Effector memory CD8-positive, alpha-beta T cell (primary cell): Measurements from ENCODE around the gene SLC22A9.
"Not testable (repeated sequence)": the region's sequence is repeated elsewhere in the genome, so short reads cannot be mapped to it uniquely, and the experiment has no call there.

Experiments used
- ATAC-seq: fragments of 150-1000 bp; cut with Tn5 transposase; replicated peaks from 2 replicates; pipeline ENCODE4 v1.10.0; 2021; ENCODE audit warnings: mild to moderate bottlenecking, moderate library complexity
- DNase-seq, 3 experiments: peaks; one replicate each; pipeline ENCODE4 v3.0.0; 2021
- H3K27ac Mint-ChIP-seq, 2 donors: one replicate each; pipeline ENCODE4 v1.8.0; 2022; ENCODE audit warnings: mild to moderate bottlenecking in 2 of 2, mixed read lengths in 2 of 2, moderate library complexity in 2 of 2
- H3K27me3 Mint-ChIP-seq, 2 donors: one replicate each; pipeline ENCODE4 v1.8.0; 2022; ENCODE audit warnings: mixed read lengths in 2 of 2
- H3K36me3 Mint-ChIP-seq: one replicate; pipeline ENCODE4 v1.8.0; 2022; ENCODE audit warnings: mild to moderate bottlenecking, moderate library complexity, mixed read lengths; ENCODE audit not compliant: insufficient read depth
- H3K4me1 Mint-ChIP-seq, 2 donors: one replicate each; pipeline ENCODE4 v1.8.0; 2022; ENCODE audit warnings: low read depth in 2 of 2, mixed read lengths in 2 of 2
- H3K4me3 Mint-ChIP-seq, 2 donors: one replicate each; pipeline ENCODE4 v1.8.0; 2022; ENCODE audit warnings: mild to moderate bottlenecking in 2 of 2, mixed read lengths in 2 of 2, moderate library complexity in 2 of 2
- H3K9me3 Mint-ChIP-seq, 2 donors: one replicate each; pipeline ENCODE4 v1.8.0; 2022; ENCODE audit warnings: mixed read lengths in 2 of 2
- total RNA-seq, 9 experiments: gene quantifications; one replicate each; lab custom pipeline; 2026; lab: John Stamatoyannopoulos, UW

The SLC22A9 gene
- total RNA-seq, result 0 reads per million in 9 experiments

GRCh38 chr11:63369165-63369970, at the start of gene SLC22A9:
Gene SLC22A9, plus strand, starts transcription at chr11:63369785. Its CDS starts 272 bp downstream, at chr11:63370057.
- no peak for ATAC-seq
- Mint-ChIP-seq H3K4me3 (no peak within 1 kb of the TSS), H3K27ac (no peak within 1 kb of the TSS), H3K9me3 (no peaks in the 10 kb centered on the region), H3K27me3 (peaks cover 65 to 77% of the 10 kb centered on the region in 2 donors), H3K4me1 (no peaks in the 10 kb centered on the region), H3K36me3 (no peaks in the 10 kb centered on the region)
- DNase-seq, result no peak

GRCh38 chr11:63321723-63322122, 47.9 kb upstream of the SLC22A9 start:
- Mint-ChIP-seq H3K27me3 (peaks cover 26 to 40% of the 10 kb centered on the region in 2 donors), H3K36me3 (no peaks in the 10 kb centered on the region), H3K9me3 (peaks cover 5 to 7% of the 10 kb centered on the region in 2 donors), H3K4me1 (no peaks in the 10 kb centered on the region), H3K27ac (no peak overlapping the region), H3K4me3 (no peak overlapping the region)
- DNase-seq, result no peak
- no peak for ATAC-seq

GRCh38 chr11:63335089-63335488, 34.5 kb upstream of the SLC22A9 start:
- not testable (repeated sequence) for DNase-seq, H3K4me1 Mint-ChIP-seq, ATAC-seq

GRCh38 chr11:63337070-63337469, 32.5 kb upstream of the SLC22A9 start:
- ATAC-seq, result no peak
- Mint-ChIP-seq H3K4me1 (no peaks in the 10 kb centered on the region), H3K4me3 (no peak overlapping the region), H3K27ac (no peak overlapping the region), H3K27me3 (peaks cover 67 to 69% of the 10 kb centered on the region in 2 donors), H3K36me3 (no peaks in the 10 kb centered on the region), H3K9me3 (peaks cover 2 to 7% of the 10 kb centered on the region in 2 donors)
- no peak for DNase-seq

More at GRCh38 chr11:63335089-63335488, 34.5 kb upstream of the SLC22A9 start:
- not testable (repeated sequence) for H3K27ac Mint-ChIP-seq, H3K9me3 Mint-ChIP-seq, H3K4me3 Mint-ChIP-seq, H3K36me3 Mint-ChIP-seq
- peaks cover 72 to 76% of the 10 kb centered on the region in 2 donors for H3K27me3 Mint-ChIP-seq

- H3K4me3 Mint-ChIP-seq, result no peak overlapping the region
- no peaks in the 10 kb centered on the region for H3K9me3 Mint-ChIP-seq
- no peak overlapping the region for H3K27ac Mint-ChIP-seq
- H3K4me1 Mint-ChIP-seq, result no peaks in the 10 kb centered on the region
- ATAC-seq (no peak), DNase-seq (no peak)
- H3K27me3 Mint-ChIP-seq, result peaks cover 42 to 49% of the 10 kb centered on the region in 2 donors
- no peaks in the 10 kb centered on the region for H3K36me3 Mint-ChIP-seq
Measured at GRCh38 chr11:63343130-63343529, 26.5 kb upstream of the SLC22A9 start.

- DNase-seq (no peak), ATAC-seq (no peak)
- Mint-ChIP-seq H3K27ac (no peak overlapping the region), H3K9me3 (no peaks in the 10 kb centered on the region), H3K4me1 (no peaks in the 10 kb centered on the region), H3K36me3 (no peaks in the 10 kb centered on the region), H3K4me3 (no peak overlapping the region), H3K27me3 (peaks cover 58 to 67% of the 10 kb centered on the region in 2 donors)
Measured at GRCh38 chr11:63352144-63352543, 17.4 kb upstream of the SLC22A9 start.

- Mint-ChIP-seq H3K4me1 (no peaks in the 10 kb centered on the region), H3K36me3 (no peaks in the 10 kb centered on the region), H3K27ac (no peak overlapping the region), H3K9me3 (no peaks in the 10 kb centered on the region), H3K4me3 (no peak overlapping the region), H3K27me3 (peaks cover 90 to 92% of the 10 kb centered on the region in 2 donors)
- ATAC-seq (no peak), DNase-seq (no peak)
Measured at GRCh38 chr11:63362196-63362793, 7.3 kb upstream of the SLC22A9 start.

- ATAC-seq (no peak), DNase-seq (no peak)
- H3K36me3 Mint-ChIP-seq, result no peaks in the 10 kb centered on the region
- no peak overlapping the region for H3K4me3 Mint-ChIP-seq
- peaks cover 62 to 75% of the 10 kb centered on the region in 2 donors for H3K27me3 Mint-ChIP-seq
- no peak overlapping the region for H3K27ac Mint-ChIP-seq
- no peaks in the 10 kb centered on the region for H3K4me1 Mint-ChIP-seq
- no peaks in the 10 kb centered on the region for H3K9me3 Mint-ChIP-seq
Measured at GRCh38 chr11:63369971-63370588, 495 bp downstream of the SLC22A9 start.

GRCh38 chr11:63371396-63371795, 1.8 kb downstream of the SLC22A9 start:
- no peaks in the 10 kb centered on the region for H3K4me1 Mint-ChIP-seq

GRCh38 chr11:63375434-63375833, 5.8 kb downstream of the SLC22A9 start:
- Mint-ChIP-seq H3K4me1 (no peaks in the 10 kb centered on the region), H3K36me3 (no peaks in the 10 kb centered on the region), H3K4me3 (no peak overlapping the region), H3K9me3 (no peaks in the 10 kb centered on the region), H3K27me3 (peaks cover 58 to 70% of the 10 kb centered on the region in 2 donors), H3K27ac (no peak overlapping the region)
- ATAC-seq (no peak), DNase-seq (no peak)

More at GRCh38 chr11:63371396-63371795, 1.8 kb downstream of the SLC22A9 start:
- Mint-ChIP-seq H3K36me3 (no peaks in the 10 kb centered on the region), H3K27ac (no peak overlapping the region), H3K27me3 (peaks cover 58 to 72% of the 10 kb centered on the region in 2 donors), H3K4me3 (no peak overlapping the region), H3K9me3 (no peaks in the 10 kb centered on the region)
- ATAC-seq (no peak), DNase-seq (no peak)

- ATAC-seq (no peak), DNase-seq (no peak)
- Mint-ChIP-seq H3K4me3 (no peak overlapping the region), H3K9me3 (no peaks in the 10 kb centered on the region), H3K27me3 (peaks cover 48 to 55% of the 10 kb centered on the region in 2 donors), H3K36me3 (no peaks in the 10 kb centered on the region), H3K27ac (no peak overlapping the region), H3K4me1 (no peaks in the 10 kb centered on the region)
Measured at GRCh38 chr11:63380130-63380529, 10.5 kb downstream of the SLC22A9 start.

GRCh38 chr11:63395697-63396096, 26.1 kb downstream of the SLC22A9 start:
- Mint-ChIP-seq H3K36me3 (no peaks in the 10 kb centered on the region), H3K27me3 (peaks cover 94 to 97% of the 10 kb centered on the region in 2 donors), H3K4me1 (no peaks in the 10 kb centered on the region), H3K4me3 (no peak overlapping the region), H3K27ac (no peak overlapping the region), H3K9me3 (no peaks in the 10 kb centered on the region)
- DNase-seq (no peak), ATAC-seq (no peak)

GRCh38 chr11:63404161-63404935, 34.8 kb downstream of the SLC22A9 start:
- H3K27ac Mint-ChIP-seq, result no peak overlapping the region
- H3K4me1 Mint-ChIP-seq, result no peaks in the 10 kb centered on the region
- H3K9me3 Mint-ChIP-seq, result no peaks in the 10 kb centered on the region
- no peak for ATAC-seq
- H3K27me3 Mint-ChIP-seq, result peaks cover 44 to 51% of the 10 kb centered on the region in 2 donors
- DNase-seq, result no peak
- no peaks in the 10 kb centered on the region for H3K36me3 Mint-ChIP-seq
- no peak overlapping the region for H3K4me3 Mint-ChIP-seq
